NCI-H1048 (cell line): ENCODE results near the gene WDR11.
"Not testable (repeated sequence)": the region's sequence is repeated elsewhere in the genome, so short reads cannot be mapped to it uniquely, and the experiment has no call there.

ENCODE experiments used
- DNase-seq: peaks from one replicate; lab custom pipeline; 2025; lab: John Stamatoyannopoulos, UW

WDR11 gene

GRCh38 chr10:120841522-120842189 lies 9.5 kb upstream of the WDR11 start:
- DNase-seq = no peak

DNA sequence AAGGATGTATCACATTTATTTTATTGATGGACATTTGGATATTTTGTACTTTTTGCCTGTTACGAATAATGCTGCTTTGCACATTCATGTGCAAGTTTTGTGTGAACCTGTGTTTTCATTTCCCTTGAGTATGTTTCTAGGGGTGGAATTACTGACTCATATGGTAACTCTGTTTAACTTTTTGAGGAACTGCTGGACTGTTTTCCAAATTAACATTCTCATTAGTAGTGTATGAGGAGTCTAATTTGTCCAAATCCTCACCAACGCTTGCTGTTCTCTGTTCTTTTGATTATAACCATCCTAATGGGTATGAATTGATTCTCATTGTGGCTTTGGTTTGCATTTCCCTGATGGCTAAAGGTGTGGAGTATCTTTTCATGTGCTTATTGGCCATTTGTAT lies 3.2 kb downstream of the WDR11 start:
- DNase-seq = no peak

- DNase-seq = no peak
Measured at GRCh38 chr10:120861178-120861855, 10.2 kb downstream of the WDR11 start.

DNA sequence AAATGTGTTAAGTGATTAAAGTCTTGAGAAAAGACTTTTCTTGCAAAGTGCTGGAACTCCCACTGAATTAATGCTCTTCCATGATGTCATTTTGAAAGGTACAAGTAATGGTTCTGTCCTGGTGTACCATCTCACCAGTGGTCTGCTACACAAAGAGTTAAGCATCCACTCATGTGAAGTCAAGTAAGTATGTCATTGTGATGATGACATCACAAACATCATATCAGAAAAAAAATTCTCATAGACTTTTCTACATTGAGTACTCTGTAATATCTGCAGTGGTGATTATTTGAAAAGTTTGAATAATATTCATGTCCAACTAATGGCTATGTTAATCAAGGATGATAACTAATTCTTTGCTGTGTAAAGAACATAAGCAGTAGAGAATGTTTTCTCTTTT lies 22.6 kb downstream of the WDR11 start:
- DNase-seq = no peak

GRCh38 chr10:120883071-120883470 lies 31.9 kb downstream of the WDR11 start:
- DNase-seq = no peak

GRCh38 chr10:120887482-120887881 lies 36.3 kb downstream of the WDR11 start:
- no peak for DNase-seq

DNA sequence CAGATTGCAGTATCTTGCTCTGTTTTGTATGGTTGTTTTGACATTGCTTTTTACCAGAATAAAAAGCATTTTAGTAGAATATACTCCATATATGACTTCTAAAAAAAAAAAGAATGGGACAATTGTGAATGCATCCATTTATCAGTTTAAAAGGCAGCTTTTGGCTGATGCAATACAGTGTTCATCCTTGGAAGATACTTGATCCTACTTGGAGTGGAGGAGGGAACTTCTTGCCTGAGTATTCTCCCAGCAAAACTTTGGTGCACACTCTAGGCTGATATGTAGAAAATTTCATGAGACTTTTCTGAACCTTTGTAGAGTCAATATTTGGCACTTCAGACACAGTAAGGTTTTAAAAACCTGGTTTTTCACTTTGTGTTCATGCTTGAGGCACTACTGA lies 40.2 kb downstream of the WDR11 start:
- no peak for DNase-seq

DNA sequence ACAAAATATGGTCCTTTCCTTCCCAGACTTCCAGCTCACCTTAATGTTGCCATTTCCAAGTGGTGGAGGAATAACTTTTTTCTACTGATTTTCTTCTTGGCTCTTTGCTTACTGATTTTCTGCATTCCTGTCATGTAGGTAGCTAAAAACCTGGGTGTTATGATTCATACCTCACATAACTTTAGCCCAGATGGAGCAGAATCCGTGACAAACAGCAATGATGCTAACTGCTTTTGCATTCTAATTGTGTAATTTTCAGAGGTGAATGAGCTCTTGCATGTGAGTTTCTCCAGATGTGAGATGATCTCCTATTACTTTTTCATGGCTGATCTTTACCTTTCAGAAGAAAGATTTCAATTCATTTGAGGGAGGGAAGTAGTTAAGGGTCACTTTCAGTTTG lies 43.4 kb downstream of the WDR11 start:
- no peak for DNase-seq

DNA sequence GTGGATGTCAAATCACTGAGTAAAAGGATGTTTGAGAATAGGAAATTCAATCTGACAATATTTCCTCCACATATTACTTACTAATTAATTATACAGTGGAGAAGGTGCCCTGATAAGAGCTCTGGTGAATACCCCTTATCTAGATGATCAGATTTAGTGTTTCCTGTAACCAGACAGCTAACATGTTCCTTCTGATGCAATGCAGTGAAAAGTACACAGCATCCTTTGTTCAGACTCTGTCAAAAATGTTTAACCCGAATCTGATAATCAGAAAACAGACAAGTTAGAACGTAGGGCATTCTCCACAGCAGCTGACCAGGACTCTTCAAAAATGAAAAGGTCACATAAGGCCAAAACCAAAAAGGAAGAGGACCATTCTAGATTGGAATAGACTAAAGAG lies 46.2 kb downstream of the WDR11 start:
- DNase-seq = no peak

DNA sequence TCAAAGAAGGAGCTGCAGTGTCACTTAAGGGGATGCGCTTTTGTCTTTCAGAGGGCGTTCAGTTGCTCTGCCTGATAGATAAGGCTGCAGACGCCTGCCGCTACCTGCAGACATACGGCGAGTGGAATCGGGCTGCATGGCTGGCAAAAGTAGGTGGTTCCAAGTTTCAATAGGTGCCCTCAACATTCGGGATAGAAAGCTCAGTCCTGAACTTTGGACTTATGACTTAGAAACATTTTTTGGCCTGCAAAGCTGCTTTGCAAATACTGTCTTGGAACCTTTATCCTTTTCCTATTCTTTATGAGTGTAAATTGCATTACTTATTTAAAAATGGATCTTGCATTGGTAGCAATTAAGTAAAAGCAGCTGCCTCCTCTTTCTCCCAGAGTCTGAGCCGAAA lies 54.1 kb downstream of the WDR11 start:
- no peak for DNase-seq

DNA sequence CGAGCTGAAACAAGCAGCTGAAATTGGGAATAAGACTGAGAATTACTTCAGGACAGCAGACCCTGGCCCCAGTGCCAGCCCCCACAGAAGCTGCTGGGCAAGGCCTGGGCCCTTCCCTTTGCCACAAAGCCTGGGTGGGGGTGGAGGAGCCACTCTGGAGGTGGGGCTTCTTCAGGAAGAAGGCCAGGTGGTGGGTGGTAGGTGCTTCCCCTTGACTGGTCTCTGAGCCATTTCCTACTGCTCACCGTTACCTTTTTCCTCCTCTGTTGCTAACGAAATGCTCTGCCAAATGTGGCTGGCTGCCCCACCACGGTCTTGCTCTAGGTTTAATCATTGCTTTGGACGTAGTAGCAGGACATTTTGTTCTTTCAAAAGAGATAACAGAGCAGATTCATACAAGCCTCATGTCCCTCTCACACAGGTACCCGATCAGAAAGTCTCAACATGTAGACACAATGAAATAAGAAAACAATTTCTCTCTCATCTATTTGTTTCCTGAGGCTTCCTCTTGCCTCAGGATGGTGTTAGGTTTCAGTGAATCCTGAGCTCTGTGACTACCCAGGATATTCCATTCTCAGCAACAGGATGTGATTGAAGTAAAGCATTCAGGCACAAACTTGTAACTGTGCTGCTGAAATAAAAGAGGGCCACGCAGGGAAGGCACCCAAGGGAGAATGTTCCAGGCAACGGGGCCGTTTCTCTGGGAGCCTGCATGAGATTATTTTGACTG lies 66.5 kb downstream of the WDR11 start:
- no peak for DNase-seq

DNA sequence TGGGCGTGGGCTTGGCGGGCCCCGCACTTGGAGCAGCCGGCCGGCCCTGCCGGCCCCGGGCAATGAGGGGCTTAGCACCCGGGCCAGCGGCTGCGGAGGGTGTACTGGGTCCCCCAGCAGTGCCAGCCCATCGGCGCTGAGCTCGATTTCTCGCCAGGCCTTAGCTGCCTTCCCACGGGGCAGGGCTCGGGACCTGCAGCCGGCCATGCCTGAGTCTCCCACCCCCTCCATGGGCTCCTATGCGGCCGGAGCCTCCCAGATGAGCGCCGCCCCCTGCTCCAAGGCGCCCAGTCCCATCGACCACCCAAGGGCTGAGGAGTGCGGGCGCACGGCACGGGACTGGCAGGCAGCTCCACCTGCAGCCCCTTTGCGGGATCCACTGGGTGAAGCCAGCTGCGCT lies 72.7 kb downstream of the WDR11 start:
- DNase-seq = not testable (repeated sequence)

GRCh38 chr10:120926611-120927010 lies 75.4 kb downstream of the WDR11 start:
- DNase-seq = no peak

- DNase-seq = no peak
Measured at GRCh38 chr10:120927352-120927751, 76.2 kb downstream of the WDR11 start.

- DNase-seq = no peak
Measured at GRCh38 chr10:120929166-120929565, 78.0 kb downstream of the WDR11 start.

GRCh38 chr10:120931423-120931822 lies 80.3 kb downstream of the WDR11 start:
- no peak for DNase-seq

GRCh38 chr10:120931999-120932398 lies 80.8 kb downstream of the WDR11 start:
- DNase-seq = no peak

DNA sequence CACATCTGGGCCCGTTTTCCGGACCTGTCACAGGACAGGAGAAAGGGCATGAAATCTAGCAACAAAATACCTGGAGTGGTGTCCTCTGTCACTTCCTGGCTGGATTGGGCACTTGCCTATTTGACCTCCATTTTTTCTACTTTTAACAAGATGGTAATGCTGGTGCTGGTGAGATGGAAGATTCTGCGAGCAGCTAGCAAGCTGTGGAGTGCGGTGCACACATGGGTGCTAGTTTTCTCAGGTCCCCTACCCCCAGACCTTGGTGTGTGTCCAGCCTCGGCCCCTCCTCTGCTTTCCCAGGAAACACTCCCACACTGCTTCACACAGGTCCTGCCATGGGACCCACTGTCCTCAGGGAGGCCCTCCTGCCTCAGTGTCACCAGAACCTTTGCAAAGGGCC lies 87.7 kb downstream of the WDR11 start:
- DNase-seq = no peak

GRCh38 chr10:120940299-120940900 lies 89.2 kb downstream of the WDR11 start:
- no peak for DNase-seq

DNA sequence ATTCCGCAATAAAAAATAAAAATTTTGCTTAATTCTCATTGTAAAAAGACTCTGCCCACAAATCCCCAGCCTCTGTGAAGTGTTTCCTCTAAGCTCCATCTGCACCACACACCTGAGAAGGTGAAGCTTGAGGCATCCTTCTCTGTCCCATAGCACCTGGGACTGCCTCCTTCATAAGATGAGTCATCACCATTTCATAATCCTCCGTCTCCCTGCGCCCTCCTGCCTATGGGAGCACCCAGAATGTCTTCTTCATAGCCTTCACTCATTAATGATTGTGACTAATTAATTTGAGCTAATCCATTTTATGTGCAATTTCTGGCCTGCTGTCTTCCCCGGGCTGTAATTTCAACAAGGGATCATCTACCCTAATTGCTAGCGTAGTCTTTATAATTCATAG lies 90.3 kb downstream of the WDR11 start:
- DNase-seq = no peak

DNA sequence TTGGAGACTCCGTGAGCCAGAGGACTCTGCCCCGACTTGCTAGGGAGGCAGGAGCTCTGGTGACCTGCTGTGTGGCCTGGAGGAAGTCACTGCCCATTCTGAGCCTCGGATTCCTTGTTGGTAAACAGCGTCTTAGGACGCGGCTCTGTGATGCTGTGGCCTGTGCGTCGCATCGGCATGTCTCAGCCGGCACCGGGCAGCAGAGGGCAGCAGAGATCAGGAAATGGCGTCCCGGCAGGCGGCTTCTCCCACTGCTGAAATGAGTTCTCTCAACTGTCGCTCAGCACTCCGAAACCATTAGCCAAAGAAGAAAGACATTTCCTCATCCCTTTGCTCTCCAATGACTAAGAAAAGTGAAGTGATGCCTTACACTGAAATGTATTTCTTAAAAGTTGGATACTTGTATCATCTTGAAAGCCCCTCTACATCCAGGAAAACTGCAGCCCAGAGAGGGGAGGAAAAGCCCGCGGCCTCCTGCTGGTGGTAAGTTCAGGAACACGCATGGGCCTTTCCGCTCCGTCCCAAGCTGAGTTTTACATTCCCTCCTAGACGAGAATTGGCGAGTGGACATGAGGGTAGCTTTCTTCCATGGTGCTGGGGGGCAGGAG lies 91.7 kb downstream of the WDR11 start:
- peak; percentile 61 for DNase-seq

DNA sequence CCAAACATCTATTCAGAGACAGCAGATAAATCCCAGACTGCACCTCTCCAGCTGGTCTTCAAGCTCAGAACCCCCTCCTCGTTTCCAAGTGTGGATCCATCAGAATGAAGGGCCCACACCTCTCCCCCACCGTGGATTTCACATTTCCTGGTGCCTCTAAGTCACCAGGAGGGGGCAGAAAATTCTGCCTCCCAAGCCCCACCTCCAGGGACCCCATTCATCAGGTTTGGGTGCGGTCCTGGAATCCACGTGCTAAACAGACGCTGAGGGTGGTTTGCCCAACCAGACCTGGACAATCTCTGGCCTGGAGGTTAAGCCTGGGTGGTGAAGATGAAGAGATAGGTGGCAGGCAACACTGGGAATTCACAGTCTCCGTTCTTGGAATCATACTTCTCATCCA lies 92.4 kb downstream of the WDR11 start:
- DNase-seq = no peak
